K562 (cell line): Measurements from ENCODE around the gene PCBP2. TPM values are rescaled to one million over a fixed set of nuclear protein-coding genes. Genes with fewer than 3 reads are reported as not detected.
A peak's percentile ranks its signal among the peaks of the same experiment; 100 is the strongest.

Experiments used
- CBFA2T2 ChIP-seq: fragments of 450-650 bp; conservative IDR thresholded peaks from 2 replicates; pipeline ENCODE4 v1.6.1; 2017; ENCODE audit warnings: mild to moderate bottlenecking
- CBFA2T3 ChIP-seq: fragments of 450-650 bp; IDR thresholded peaks from 2 replicates; pipeline ENCODE4 v1.6.1; 2017
- ETV5 ChIP-seq: sonication (generic); formaldehyde crosslinking; IDR thresholded peaks from 2 replicates; pipeline ENCODE4 v1.4.0; 2020; ENCODE audit warnings: low read depth, mild to moderate bottlenecking, missing genetic modification reagents
- HNRNPL ChIP-seq: fragments of 200-400 bp; formaldehyde crosslinking; IDR thresholded peaks from 2 replicates; pipeline ENCODE4 v1.6.1; 2017; ENCODE audit warnings: low read depth, mild to moderate bottlenecking, low read length
- JUND ChIP-seq, 2 experiments: IDR thresholded peaks; 2 replicates in 1 of 2; 3 replicates in 1 of 2; pipeline ENCODE4 v1.6.1; 2011; ENCODE audit warnings: borderline replicate concordance in 2 of 2, low read depth in 2 of 2, low read length in 2 of 2, improper control_type of control experiment in 1 of 2, missing biosample characterization in 1 of 2, missing genetic modification characterization in 1 of 2, missing genetic modification reagents in 1 of 2
- KLF10 ChIP-seq: fragments of 250-450 bp; sonication (Bioruptor Pico); IDR thresholded peaks from 2 replicates; pipeline ENCODE4 v1.6.1; 2021; ENCODE audit warnings: matching md5 sums
- NFE2L1 ChIP-seq: fragments of 450-650 bp; IDR thresholded peaks from 2 replicates; pipeline ENCODE4 v1.6.1; 2016; ENCODE audit warnings: missing genetic modification characterization, low read depth, mild to moderate bottlenecking, missing compliant biosample characterization, moderate library complexity, borderline replicate concordance
- SIX5 ChIP-seq, 2 experiments: IDR thresholded peaks; 2 replicates each; pipeline ENCODE4 v1.6.1; 2011; ENCODE audit warnings: low read length in 2 of 2, borderline replicate concordance in 1 of 2, low read depth in 1 of 2, mild to moderate bottlenecking in 1 of 2, moderate library complexity in 1 of 2; ENCODE audit not compliant: insufficient read depth in 1 of 2
- SP1 ChIP-seq: sonication (generic); formaldehyde crosslinking; IDR thresholded peaks from 2 replicates; pipeline ENCODE4 v1.8.1; 2022; ENCODE audit warnings: mild to moderate bottlenecking, missing genetic modification reagents
- STAG1 ChIP-seq: sonication (generic); formaldehyde crosslinking; IDR thresholded peaks from 2 replicates; pipeline ENCODE4 v1.5.0; 2020; ENCODE audit warnings: missing genetic modification reagents, borderline replicate concordance
- ZNF444 ChIP-seq: fragments of 250-450 bp; sonication (Bioruptor Pico); IDR thresholded peaks from 2 replicates; pipeline ENCODE4 v1.4.0; 2020; ENCODE audit warnings: mild to moderate bottlenecking, moderate library complexity
- ZNF584 ChIP-seq: fragments of 200-800 bp; sonication (Bioruptor generic); IDR thresholded peaks from 2 replicates; pipeline ENCODE4 v1.6.1; 2016; ENCODE audit warnings: low read depth, mild to moderate bottlenecking, missing genetic modification characterization, missing compliant biosample characterization
- ZSCAN29 ChIP-seq: fragments of 450-650 bp; IDR thresholded peaks from 2 replicates; pipeline ENCODE4 v1.6.1; 2017
- polyA plus RNA-seq, 8 experiments: library from polyadenylated mRNA; depleted of rRNA in 4 of 8; stranded (reverse) in 5 of 8; unstranded in 3 of 8; fragments of >200 nt; fragmentation: Nextera tagmentation in 2 of 8; fragmentation: Illumina TruSeq in 1 of 8; extraction: Ambion mirVana in 2 of 8; extraction: Trizol in 1 of 8; gene quantifications; 2 replicates each; pipeline versions ENCODE4 v1.2.1 to v1.2.3, GENCODE V29; 2011 to 2014; ENCODE audit warnings: inconsistent platforms in 1 of 8, missing spikeins in 1 of 8
- total RNA-seq, 7 experiments: library from RNA; depleted of rRNA in 6 of 7; stranded (reverse); fragments of >200 nt in 6 of 7; fragmentation: Illumina TruSeq in 2 of 7; extraction: Trizol in 2 of 7; gene quantifications; 2 replicates each; pipeline versions ENCODE4 v1.2.1 to v1.2.3, GENCODE V29; 2011 to 2021; ENCODE audit warnings: low replicate concordance in 1 of 7
- TF ChIP-seq, protein P1 (sequence below): fragments of 450-650 bp; IDR thresholded peaks from 2 replicates; pipeline ENCODE4 v1.7.1; 2018; ENCODE audit warnings: mild to moderate bottlenecking, low read depth; ENCODE audit not compliant: partially characterized antibody
- TF ChIP-seq, protein P2 (sequence below): fragments of 200-800 bp; sonication (Bioruptor generic); IDR thresholded peaks from 2 replicates; pipeline ENCODE4 v1.6.1; 2017; ENCODE audit warnings: missing genetic modification characterization, missing compliant biosample characterization
- TF ChIP-seq, protein P3 (sequence below), 2 experiments: fragments of 150-350 bp in 1 of 2; IDR thresholded peaks; 2 replicates each; pipeline ENCODE4 v1.6.1; 2012 to 2016; ENCODE audit warnings: low read depth in 2 of 2, low read length in 2 of 2, mild to moderate bottlenecking in 1 of 2, moderate library complexity in 1 of 2

The PCBP2 gene
- total and polyA plus RNA-seq, 9 of the 15 experiments (the other 6 are each of a cell fraction or from before 2014, with no cell fraction given): 137 to 831 (median 328) TPM

DNA sequence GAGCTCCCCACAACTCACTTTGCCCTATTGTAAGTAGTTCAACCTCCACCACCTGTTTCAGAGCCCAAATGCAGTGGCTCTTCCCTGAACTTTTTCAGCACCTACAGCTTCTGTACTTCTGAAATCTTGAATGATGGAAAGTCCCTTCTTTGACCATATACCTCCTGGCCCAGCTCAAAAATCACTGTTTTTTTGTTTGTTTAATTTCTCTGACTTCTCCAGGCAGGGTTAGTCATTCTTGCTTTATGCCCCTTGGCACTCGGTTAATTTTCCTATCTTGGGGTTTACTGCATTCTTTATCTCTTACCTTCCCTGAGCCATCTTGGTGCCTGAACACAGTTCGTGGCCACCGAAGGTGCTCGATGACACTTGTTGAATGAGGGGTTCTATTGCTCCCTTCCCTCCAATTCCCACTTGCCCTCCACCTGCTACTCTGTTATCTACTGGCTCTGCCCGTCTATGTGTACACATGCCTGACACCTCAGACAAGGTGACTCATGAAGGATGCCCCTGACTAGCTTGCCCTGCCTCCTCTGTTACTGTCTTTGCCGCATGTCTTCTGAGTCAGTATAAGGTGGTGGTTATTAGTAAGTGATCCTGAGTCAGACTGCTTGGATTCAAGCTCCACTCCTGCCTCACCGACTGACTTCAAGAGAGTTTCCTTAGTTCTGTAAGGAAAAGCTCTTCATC, 23.9 kb upstream of the PCBP2 start (continued):
- TF ChIP-seq, protein P1, sequence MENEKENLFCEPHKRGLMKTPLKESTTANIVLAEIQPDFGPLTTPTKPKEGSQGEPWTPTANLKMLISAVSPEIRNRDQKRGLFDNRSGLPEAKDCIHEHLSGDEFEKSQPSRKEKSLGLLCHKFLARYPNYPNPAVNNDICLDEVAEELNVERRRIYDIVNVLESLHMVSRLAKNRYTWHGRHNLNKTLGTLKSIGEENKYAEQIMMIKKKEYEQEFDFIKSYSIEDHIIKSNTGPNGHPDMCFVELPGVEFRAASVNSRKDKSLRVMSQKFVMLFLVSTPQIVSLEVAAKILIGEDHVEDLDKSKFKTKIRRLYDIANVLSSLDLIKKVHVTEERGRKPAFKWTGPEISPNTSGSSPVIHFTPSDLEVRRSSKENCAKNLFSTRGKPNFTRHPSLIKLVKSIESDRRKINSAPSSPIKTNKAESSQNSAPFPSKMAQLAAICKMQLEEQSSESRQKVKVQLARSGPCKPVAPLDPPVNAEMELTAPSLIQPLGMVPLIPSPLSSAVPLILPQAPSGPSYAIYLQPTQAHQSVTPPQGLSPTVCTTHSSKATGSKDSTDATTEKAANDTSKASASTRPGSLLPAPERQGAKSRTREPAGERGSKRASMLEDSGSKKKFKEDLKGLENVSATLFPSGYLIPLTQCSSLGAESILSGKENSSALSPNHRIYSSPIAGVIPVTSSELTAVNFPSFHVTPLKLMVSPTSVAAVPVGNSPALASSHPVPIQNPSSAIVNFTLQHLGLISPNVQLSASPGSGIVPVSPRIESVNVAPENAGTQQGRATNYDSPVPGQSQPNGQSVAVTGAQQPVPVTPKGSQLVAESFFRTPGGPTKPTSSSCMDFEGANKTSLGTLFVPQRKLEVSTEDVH: no peak
- TF ChIP-seq KLF10 (CRISPR knock-in tag) (no peak), ETV5 (CRISPR knock-in tag) (no peak), JUND (IDR thresholded peaks at IDR 0.05; ENCODE audit: borderline replicate concordance, low read depth, low read length) (no peak), JUND (tag; IDR thresholded peaks at IDR 0.05; ENCODE audit: borderline replicate concordance, low read depth, low read length) (0 out of 3 replicates have a peak, but pooled peaks have one; percentile 17), CBFA2T2 (0 out of 2 replicates have a peak, but pooled peaks have one; percentile 7), ZNF584 (CRISPR knock-in tag) (no peak), HNRNPL (no peak), ZNF444 (CRISPR knock-in tag) (no peak), STAG1 (CRISPR knock-in tag) (no peak), CBFA2T3 (peak; percentile 42; the same call in 1 of the 2 replicates), SP1 (no peak), ZSCAN29 (no peak), NFE2L1 (tag) (no peak), SIX5 (IDR thresholded peaks at IDR 0.05; ENCODE audit: borderline replicate concordance in 1 of 2, insufficient read depth in 1 of 2, low read depth in 1 of 2, low read length in 2 of 2) (no peak)
- TF ChIP-seq, protein P2, sequence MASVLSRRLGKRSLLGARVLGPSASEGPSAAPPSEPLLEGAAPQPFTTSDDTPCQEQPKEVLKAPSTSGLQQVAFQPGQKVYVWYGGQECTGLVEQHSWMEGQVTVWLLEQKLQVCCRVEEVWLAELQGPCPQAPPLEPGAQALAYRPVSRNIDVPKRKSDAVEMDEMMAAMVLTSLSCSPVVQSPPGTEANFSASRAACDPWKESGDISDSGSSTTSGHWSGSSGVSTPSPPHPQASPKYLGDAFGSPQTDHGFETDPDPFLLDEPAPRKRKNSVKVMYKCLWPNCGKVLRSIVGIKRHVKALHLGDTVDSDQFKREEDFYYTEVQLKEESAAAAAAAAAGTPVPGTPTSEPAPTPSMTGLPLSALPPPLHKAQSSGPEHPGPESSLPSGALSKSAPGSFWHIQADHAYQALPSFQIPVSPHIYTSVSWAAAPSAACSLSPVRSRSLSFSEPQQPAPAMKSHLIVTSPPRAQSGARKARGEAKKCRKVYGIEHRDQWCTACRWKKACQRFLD (CRISPR knock-in tag): no peak
- TF ChIP-seq, protein P3, sequence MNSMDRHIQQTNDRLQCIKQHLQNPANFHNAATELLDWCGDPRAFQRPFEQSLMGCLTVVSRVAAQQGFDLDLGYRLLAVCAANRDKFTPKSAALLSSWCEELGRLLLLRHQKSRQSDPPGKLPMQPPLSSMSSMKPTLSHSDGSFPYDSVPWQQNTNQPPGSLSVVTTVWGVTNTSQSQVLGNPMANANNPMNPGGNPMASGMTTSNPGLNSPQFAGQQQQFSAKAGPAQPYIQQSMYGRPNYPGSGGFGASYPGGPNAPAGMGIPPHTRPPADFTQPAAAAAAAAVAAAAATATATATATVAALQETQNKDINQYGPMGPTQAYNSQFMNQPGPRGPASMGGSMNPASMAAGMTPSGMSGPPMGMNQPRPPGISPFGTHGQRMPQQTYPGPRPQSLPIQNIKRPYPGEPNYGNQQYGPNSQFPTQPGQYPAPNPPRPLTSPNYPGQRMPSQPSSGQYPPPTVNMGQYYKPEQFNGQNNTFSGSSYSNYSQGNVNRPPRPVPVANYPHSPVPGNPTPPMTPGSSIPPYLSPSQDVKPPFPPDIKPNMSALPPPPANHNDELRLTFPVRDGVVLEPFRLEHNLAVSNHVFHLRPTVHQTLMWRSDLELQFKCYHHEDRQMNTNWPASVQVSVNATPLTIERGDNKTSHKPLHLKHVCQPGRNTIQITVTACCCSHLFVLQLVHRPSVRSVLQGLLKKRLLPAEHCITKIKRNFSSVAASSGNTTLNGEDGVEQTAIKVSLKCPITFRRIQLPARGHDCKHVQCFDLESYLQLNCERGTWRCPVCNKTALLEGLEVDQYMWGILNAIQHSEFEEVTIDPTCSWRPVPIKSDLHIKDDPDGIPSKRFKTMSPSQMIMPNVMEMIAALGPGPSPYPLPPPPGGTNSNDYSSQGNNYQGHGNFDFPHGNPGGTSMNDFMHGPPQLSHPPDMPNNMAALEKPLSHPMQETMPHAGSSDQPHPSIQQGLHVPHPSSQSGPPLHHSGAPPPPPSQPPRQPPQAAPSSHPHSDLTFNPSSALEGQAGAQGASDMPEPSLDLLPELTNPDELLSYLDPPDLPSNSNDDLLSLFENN (IDR thresholded peaks at IDR 0.05; ENCODE audit: low read depth in 2 of 2, low read length in 2 of 2): no peak
